Measurements from ENCODE around the gene LRFN5. TPM values are rescaled to one million over a fixed set of nuclear protein-coding genes. Genes with fewer than 3 reads are reported as not detected.

The LRFN5 gene
- total RNA-seq, 4 donors from 2014 or later: 0.19 to 2.3 (median 0.81) TPM

- TF ChIP-seq CTCF (IDR thresholded peaks at IDR 0.05; ENCODE audit: low read depth): no peak
These were observed 298.8 kb downstream of the LRFN5 start for GRCh38 chr14:41905394-41905964.

GRCh38 chr14:41913398-41913797 lies 306.7 kb downstream of the LRFN5 start:
- no peak for TF ChIP-seq CTCF (IDR thresholded peaks at IDR 0.05; ENCODE audit: low read depth)

DNA sequence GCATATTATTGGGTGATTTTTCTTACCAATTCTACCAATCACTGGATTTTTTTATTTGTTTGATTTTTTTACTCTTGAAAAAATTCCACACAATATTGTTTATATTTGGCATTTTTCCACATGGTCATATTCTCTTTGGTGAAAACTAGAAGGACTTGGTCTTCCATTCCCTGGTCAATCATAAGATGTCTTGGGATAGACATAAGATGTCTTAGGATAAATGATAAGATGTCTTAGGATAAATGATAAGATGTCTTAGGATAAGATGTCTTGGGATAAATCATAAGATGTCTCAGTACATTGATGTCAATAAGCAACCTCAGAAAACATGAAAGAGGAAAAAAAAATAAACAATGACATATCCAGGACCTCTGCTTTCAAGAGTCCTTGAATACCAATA lies 309.1 kb downstream of the LRFN5 start:
- no peak for TF ChIP-seq CTCF (IDR thresholded peaks at IDR 0.05; ENCODE audit: low read depth)

DNA sequence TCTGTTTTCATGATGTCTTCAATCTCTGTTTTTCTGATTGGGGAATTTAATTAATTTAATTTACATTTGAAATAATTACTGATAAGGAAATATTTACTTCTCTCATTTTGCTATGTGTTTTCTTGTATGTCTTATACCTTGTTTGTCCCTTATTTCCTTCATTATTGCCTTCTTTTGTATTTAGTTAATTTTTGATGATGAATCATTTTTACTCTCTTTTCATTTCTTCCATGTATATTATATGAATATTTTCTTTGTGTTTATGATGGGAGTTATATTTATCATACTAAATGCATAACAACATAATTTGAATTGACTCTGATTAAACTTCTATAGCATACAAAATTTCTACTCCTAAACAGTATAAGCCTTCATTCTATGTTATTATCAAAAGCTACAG lies 309.6 kb downstream of the LRFN5 start:
- no peak for TF ChIP-seq CTCF (IDR thresholded peaks at IDR 0.05; ENCODE audit: low read depth)

GRCh38 chr14:41925409-41925808 lies 318.7 kb downstream of the LRFN5 start:
- TF ChIP-seq CTCF (IDR thresholded peaks at IDR 0.05; ENCODE audit: low read depth): no peak

- no peak for TF ChIP-seq CTCF (IDR thresholded peaks at IDR 0.05; ENCODE audit: low read depth)
These were observed 343.9 kb downstream of the LRFN5 start for GRCh38 chr14:41950428-41951151.

Small RNAs within 50 kb of the gene (small RNA-seq; reads per million reads assigned to genes)
- not detected for gene RF00322

Data from subcutaneous adipose tissue (tissue), 4 donors.